GM11168 (cell line): Measurements from ENCODE around the gene MALAT1.

Source experiments
- in situ Hi-C: fragments of 300-500 bp; cut with MboI; formaldehyde crosslinking; loops from one replicate; pipeline ENCODE4 v1.12.0; 2022; ENCODE audit warnings: low sequenced_read_pairs; ENCODE audit not compliant: unreplicated experiment

The MALAT1 gene

GRCh38 chr11:65554057-65554818, 55.4 kb downstream of the MALAT1 start:
- in situ Hi-C loops = no loop called here

- in situ Hi-C loops = no loop called here
Measured at GRCh38 chr11:65554842-65555430, 56.1 kb downstream of the MALAT1 start.

GRCh38 chr11:65555693-65556231, 56.9 kb downstream of the MALAT1 start:
- in situ Hi-C loops = no loop called here
